ENCODE measurements around the gene SH3RF3. TPM values are rescaled to one million over a fixed set of nuclear protein-coding genes. Genes with fewer than 3 reads are reported as not detected.

SH3RF3 gene
- total and polyA plus RNA-seq, 9 of the 15 experiments (the other 6 are each of a cell fraction or from before 2014, with no cell fraction given) = 0.02 TPM; not detected in 8

- WGBS (ENCODE audit: insufficient coverage, low coverage, missing lambda C conversion rate) = under 1% methylated on average over 22 of the region's 22 CpGs
- Histone ChIP-seq H3K27ac (ENCODE audit: extremely low read depth, low read depth, low read length) (no peak overlapping the region), H3K79me2 (ENCODE audit: control insufficient read depth, insufficient read depth, low read length) (no peaks in the 10 kb centered on the region), H2AFZ (ENCODE audit: low read depth, low read length) (no peak overlapping the region), H3K9me3 (replicated peaks; ENCODE audit: control insufficient read depth, insufficient read depth, low read depth, low read length) (no peaks in the 10 kb centered on the region), H3K36me3 (ENCODE audit: control insufficient read depth, insufficient read depth, low read length) (no peaks in the 10 kb centered on the region), H4K20me1 (replicated peaks; ENCODE audit: control insufficient read depth, insufficient read depth, low read length) (peaks cover 3% of the 10 kb centered on the region; the same call in 1 of the 2 replicates), H3K4me2 (ENCODE audit: insufficient read depth, low read length) (no peak overlapping the region), H3K4me1 (replicated peaks in 1 of 2; ENCODE audit: control insufficient read depth in 2 of 2, insufficient read depth in 2 of 2, low read length in 2 of 2) (no peaks in the 10 kb centered on the region; a peak in 1 of 5 replicates), H3K27me3 (ENCODE audit: control insufficient read depth in 2 of 2, insufficient read depth in 2 of 2, low read length in 2 of 2) (peaks cover 6 to 61% of the 10 kb centered on the region in 2 experiments; a peak in 4 of 5 replicates), H3K9ac (ENCODE audit: insufficient read depth in 1 of 2, low read depth in 2 of 2, low read length in 2 of 2) (no peak overlapping the region), H3K9me1 (ENCODE audit: control insufficient read depth, insufficient read depth, low read length) (no peaks in the 10 kb centered on the region), H3K4me3 (no peak overlapping the region)
- ChIA-PET POLR2A (no interaction called here), CTCF (ENCODE audit: low intra/inter-chr PET ratio) (no interaction called here)
- TF ChIP-seq CTCF (IDR thresholded peaks at IDR 0.05 in 2 of 3, conservative IDR thresholded peaks at IDR 0.05 in 1 of 3; ENCODE audit: insufficient read depth in 2 of 3, low read depth in 1 of 3, low read length in 3 of 3) = peak in 1 of 3 experiments; percentile 3; a peak in 1 of 6 replicates
- TF ChIP-seq KLF1 (tag; IDR thresholded peaks at IDR 0.05) = no peak
- TF ChIP-seq ZNF717 (CRISPR knock-in tag; IDR thresholded peaks at IDR 0.05) = no peak
- in situ Hi-C loops (cut with MboI) (no loop called here), intact Hi-C loops (cut with micrococcal nuclease) (no loop called here)
- no peak for FAIRE-seq
- no peak for DNase-seq (ENCODE audit: extremely low read depth in 1 of 4, low spot score in 3 of 4)
- BruUV-seq (replicated peaks) = no TSS peak
- ATAC-seq = no peak
Observed at GRCh38 chr2:109423556-109424359, 294.8 kb downstream of the SH3RF3 start.
